ENCODE data around the gene UBE2E1.

The UBE2E1 gene

DNA sequence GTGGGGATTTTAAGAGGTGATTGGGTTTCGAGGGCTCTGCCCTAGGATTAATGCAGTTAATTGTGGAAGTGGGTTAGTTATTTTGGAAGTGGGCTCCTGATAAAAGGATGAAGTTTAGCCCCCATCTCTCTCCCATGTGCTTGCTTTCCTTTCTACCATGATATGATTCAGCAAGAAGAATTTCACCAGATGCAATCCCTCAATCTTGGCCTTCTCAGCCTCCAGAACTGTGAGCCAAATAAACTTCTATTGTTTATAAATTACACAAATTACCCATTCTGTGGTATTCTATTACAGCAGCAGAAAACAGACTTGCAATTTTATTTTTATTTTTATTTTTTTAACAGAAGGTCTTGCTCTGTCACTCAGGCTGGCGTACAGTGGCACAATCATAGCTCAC is 27.3 kb upstream of the UBE2E1 start:
- peak; percentile 59 for DNase-seq (ENCODE audit: extremely low read depth, low read depth)

DNA sequence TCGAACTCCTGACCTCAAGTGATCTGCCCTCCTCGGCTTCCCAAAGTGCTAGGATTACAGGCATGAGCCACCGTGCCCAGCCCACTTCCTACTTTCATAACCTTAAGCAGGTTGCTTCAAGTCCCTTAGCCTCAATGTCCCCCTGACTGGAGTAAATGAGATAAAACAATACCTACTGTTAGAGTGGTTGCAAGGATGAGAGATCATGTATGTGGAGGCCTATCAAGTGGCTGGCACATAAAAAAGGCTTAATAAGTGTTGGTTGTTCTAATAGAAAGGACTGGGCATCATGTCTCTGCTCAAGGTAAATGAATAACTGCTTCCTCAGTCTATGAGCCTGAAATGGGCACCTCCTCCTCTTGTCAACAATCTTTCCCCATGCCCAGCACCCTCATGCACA is 25.9 kb upstream of the UBE2E1 start:
- TF ChIP-seq, protein P1, sequence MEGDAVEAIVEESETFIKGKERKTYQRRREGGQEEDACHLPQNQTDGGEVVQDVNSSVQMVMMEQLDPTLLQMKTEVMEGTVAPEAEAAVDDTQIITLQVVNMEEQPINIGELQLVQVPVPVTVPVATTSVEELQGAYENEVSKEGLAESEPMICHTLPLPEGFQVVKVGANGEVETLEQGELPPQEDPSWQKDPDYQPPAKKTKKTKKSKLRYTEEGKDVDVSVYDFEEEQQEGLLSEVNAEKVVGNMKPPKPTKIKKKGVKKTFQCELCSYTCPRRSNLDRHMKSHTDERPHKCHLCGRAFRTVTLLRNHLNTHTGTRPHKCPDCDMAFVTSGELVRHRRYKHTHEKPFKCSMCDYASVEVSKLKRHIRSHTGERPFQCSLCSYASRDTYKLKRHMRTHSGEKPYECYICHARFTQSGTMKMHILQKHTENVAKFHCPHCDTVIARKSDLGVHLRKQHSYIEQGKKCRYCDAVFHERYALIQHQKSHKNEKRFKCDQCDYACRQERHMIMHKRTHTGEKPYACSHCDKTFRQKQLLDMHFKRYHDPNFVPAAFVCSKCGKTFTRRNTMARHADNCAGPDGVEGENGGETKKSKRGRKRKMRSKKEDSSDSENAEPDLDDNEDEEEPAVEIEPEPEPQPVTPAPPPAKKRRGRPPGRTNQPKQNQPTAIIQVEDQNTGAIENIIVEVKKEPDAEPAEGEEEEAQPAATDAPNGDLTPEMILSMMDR (IDR thresholded peaks at IDR 0.05; ENCODE audit: low read depth, low read length), result no peak
- DNase-seq (ENCODE audit: extremely low read depth, low read depth), result no peak

More for the DNA sequence above, 27.3 kb upstream of the UBE2E1 start:
- TF ChIP-seq, protein P1 (IDR thresholded peaks at IDR 0.05; ENCODE audit: low read depth, low read length), result no peak

DNA sequence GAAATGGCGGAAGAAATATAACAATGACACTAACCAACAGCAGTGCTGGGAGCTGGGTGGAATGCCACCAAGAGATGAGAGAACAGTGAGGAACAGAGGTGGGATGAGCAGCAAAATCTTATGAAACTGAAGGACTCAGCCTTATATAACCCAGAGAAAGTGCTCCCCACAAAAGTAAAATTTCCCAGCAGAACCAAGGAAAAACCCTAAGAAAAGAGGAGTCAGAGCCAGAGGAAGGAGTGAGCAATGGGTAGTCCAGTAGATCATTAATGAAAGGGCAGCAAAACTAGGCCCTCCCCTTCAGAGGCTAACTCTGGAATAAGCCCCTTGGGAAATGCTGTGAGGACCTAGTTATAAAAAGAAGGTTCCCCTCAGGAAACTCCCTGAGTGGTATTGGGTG is 24.7 kb upstream of the UBE2E1 start:
- DNase-seq (ENCODE audit: extremely low read depth, low read depth), result no peak
- TF ChIP-seq, protein P1 (IDR thresholded peaks at IDR 0.05; ENCODE audit: low read depth, low read length), result no peak

DNA sequence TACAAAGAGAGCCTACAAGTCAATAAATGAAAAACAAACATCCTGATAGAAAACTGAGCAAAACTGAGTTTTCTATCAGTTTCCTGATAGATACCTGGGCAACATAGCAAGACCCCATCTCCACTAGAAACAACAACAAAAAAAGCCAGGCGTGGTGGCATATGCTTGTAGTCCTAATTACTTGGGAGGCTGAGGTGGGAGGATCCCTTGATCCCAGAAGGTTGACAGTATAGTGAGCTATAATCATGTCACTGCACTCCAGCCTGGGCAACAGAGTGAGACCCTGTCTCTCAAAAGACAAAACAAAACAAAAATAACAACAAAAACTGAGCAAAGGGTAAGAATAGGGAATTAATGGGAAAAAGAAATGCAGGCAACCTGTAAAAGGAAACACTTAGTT is 23.9 kb upstream of the UBE2E1 start:
- TF ChIP-seq, protein P1 (IDR thresholded peaks at IDR 0.05; ENCODE audit: low read depth, low read length), result no peak

DNA sequence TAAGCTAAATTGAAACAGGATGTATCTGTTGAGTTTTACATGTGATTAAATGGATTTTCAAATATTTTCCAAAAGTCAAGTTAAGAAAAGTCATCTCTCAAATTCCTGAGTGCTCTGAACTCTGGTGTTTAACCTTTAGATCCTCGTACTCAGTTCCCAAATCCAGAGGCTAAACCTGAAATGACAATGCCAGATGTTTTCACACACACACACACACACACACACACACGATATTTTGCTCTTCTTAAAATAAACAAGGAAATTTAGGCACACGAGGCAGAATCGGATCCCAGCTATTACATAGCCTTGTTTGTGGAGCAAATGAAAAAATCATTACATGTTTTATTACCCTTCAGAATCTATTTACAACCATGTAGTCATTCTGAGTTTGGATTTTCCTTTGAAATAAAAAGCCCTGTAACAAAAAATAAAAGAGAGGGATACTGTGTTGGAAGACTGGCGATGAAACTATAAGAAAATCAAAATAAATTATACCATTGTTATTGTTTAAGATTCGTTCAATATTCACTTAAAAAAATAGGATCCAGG is 20.6 kb upstream of the UBE2E1 start:
- DNase-seq (ENCODE audit: extremely low read depth, low read depth), result no peak
- TF ChIP-seq, protein P1 (IDR thresholded peaks at IDR 0.05; ENCODE audit: low read depth, low read length), result no peak

More for the DNA sequence above, 23.9 kb upstream of the UBE2E1 start:
- DNase-seq (ENCODE audit: extremely low read depth, low read depth), result no peak

DNA sequence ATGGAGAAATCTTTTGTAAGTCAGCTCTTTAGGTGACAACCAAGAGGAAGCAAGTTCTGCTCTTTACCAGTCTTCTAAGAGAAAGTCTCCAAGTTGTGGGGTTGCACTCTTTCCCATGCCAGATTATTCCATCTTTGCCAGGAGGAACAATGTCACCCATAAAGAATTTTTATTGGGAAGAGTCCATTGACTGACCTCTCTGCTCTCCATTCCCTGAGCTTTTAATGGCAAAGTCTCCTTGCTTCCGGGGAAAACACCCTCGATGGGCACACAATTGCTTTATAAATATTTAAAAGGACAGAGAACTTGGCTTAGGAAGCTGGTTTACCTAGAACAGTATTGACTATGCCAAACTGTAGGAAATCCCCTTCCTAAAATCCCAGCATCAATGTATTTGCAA is 19.9 kb upstream of the UBE2E1 start:
- DNase-seq (ENCODE audit: extremely low read depth, low read depth), result no peak
- TF ChIP-seq, protein P1 (IDR thresholded peaks at IDR 0.05; ENCODE audit: low read depth, low read length), result no peak

DNA sequence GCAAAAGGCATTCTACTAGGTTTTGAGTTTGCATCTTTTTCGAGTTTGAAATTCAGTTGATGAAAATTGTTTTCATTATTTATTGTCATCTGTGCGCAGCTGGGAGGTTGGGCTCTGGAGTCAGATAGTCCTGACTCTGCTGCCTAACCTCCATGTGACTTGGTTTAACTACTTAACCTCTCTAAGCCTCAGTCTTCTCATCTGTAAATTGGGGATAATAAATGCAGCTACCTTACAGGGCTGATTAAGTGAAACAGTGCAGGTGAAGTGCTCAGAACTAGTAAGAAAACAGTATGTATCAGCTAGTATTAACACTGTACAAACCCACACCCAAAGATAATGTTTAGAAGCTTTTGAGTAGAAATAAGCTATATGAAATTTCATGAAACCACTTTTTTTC is 14.1 kb upstream of the UBE2E1 start:
- DNase-seq (ENCODE audit: extremely low read depth, low read depth), result no peak
- TF ChIP-seq, protein P1 (IDR thresholded peaks at IDR 0.05; ENCODE audit: low read depth, low read length), result no peak

Measured in AG09319 (cell line).